Stimulated activated CD4-positive, alpha-beta T cell treated with anti-CD3 and anti-CD28 coated beads, TNF-alpha, amount 100 ng/mL, for 48 hours (primary cell): Measurements from ENCODE around the gene VPS37C.
A peak's percentile ranks its signal among the peaks of the same experiment; 100 is the strongest.
"Not testable (repeated sequence)": the region's sequence is repeated elsewhere in the genome, so short reads cannot be mapped to it uniquely, and the experiment has no call there.

Experiments used
- DNase-seq, 3 donors: peaks; one replicate each; pipeline ENCODE4 v3.0.0-alpha.2; 2020; ENCODE audit warnings: low read depth in 3 of 3

Gene VPS37C

GRCh38 chr11:61174949-61175348 lies 13.7 kb upstream of the VPS37C start:
- DNase-seq = no peak

GRCh38 chr11:61174273-61174672 lies 13.0 kb upstream of the VPS37C start:
- DNase-seq = no peak

- DNase-seq = no peak
These were observed 12.2 kb upstream of the VPS37C start for GRCh38 chr11:61173456-61173855.

GRCh38 chr11:61172888-61173287 lies 11.7 kb upstream of the VPS37C start:
- DNase-seq = no peak

- no peak for DNase-seq
These were observed 11.1 kb upstream of the VPS37C start for GRCh38 chr11:61172356-61172755.

- DNase-seq = no peak
These were observed 10.7 kb upstream of the VPS37C start for GRCh38 chr11:61171907-61172306.

GRCh38 chr11:61170566-61170965 lies 9.3 kb upstream of the VPS37C start:
- no peak for DNase-seq

GRCh38 chr11:61168800-61169199 lies 7.6 kb upstream of the VPS37C start:
- no peak for DNase-seq

GRCh38 chr11:61168042-61168688 lies 6.9 kb upstream of the VPS37C start:
- no peak for DNase-seq

GRCh38 chr11:61166331-61166730 lies 5.1 kb upstream of the VPS37C start:
- DNase-seq = not testable (repeated sequence)

- DNase-seq = not testable (repeated sequence)
These were observed 4.6 kb upstream of the VPS37C start for GRCh38 chr11:61165785-61166184.

GRCh38 chr11:61164606-61165424 lies 3.6 kb upstream of the VPS37C start:
- no peak for DNase-seq

- DNase-seq = no peak
These were observed 2.7 kb upstream of the VPS37C start for GRCh38 chr11:61163714-61164605.

GRCh38 chr11:61163021-61163420 lies 1.8 kb upstream of the VPS37C start:
- DNase-seq = no peak

GRCh38 chr11:61162092-61162941 lies 1.1 kb upstream of the VPS37C start:
- peak in 1 of 3 donors; percentile 32 for DNase-seq

- DNase-seq = no peak
These were observed 588 bp downstream of the VPS37C start for GRCh38 chr11:61160487-61161189.

GRCh38 chr11:61158691-61159381 lies 2.4 kb downstream of the VPS37C start:
- no peak for DNase-seq

GRCh38 chr11:61157743-61158142 lies 3.5 kb downstream of the VPS37C start:
- no peak for DNase-seq

- DNase-seq = no peak
These were observed 5.5 kb downstream of the VPS37C start for GRCh38 chr11:61155741-61156140.

GRCh38 chr11:61155312-61155711 lies 5.9 kb downstream of the VPS37C start:
- no peak for DNase-seq
